ENCODE measurements around the gene RGS16. TPM values are rescaled to one million over a fixed set of nuclear protein-coding genes. Genes with fewer than 3 reads are reported as not detected.
A peak's percentile ranks its signal among the peaks of the same experiment; 100 is the strongest.

The RGS16 gene
- polyA plus RNA-seq, 1 donor (not counting 4 experiments of a cell fraction or from before 2014, with no cell fraction given), result 0.34 TPM

GRCh38 chr1:182601913-182602312, 2.3 kb downstream of the RGS16 start:
- Histone ChIP-seq H3K27ac (ENCODE audit: control insufficient read depth, insufficient read depth, low read length) (no peak overlapping the region), H4K20me1 (ENCODE audit: control insufficient read depth, extremely low read depth, insufficient read depth, low read length) (no peaks in the 10 kb centered on the region), H3K9me3 (ENCODE audit: control insufficient read depth, low read depth, low read length) (no peaks in the 10 kb centered on the region), H3K79me2 (ENCODE audit: control insufficient read depth, insufficient read depth, low read length) (no peaks in the 10 kb centered on the region), H3K4me1 (ENCODE audit: control insufficient read depth, extremely low read depth, insufficient read depth, low read length) (peaks cover 8% of the 10 kb centered on the region), H2AFZ (ENCODE audit: control insufficient read depth, low read length) (no peak overlapping the region), H3K9ac (ENCODE audit: control insufficient read depth, extremely low read depth, insufficient read depth, low read length) (no peak overlapping the region), H3K36me3 (ENCODE audit: control insufficient read depth in 2 of 2, extremely low read depth in 1 of 2, insufficient read depth in 2 of 2, low read length in 2 of 2) (no peaks in the 10 kb centered on the region), H3K9me1 (ENCODE audit: control insufficient read depth, extremely low read depth, insufficient read depth, low read length) (no peaks in the 10 kb centered on the region), H3K4me3 (ENCODE audit: control insufficient read depth in 2 of 3, extremely low read depth in 1 of 3, insufficient read depth in 2 of 3, low read depth in 1 of 3, low read length in 3 of 3) (no peak overlapping the region), H3K27me3 (ENCODE audit: control insufficient read depth, extremely low read depth, insufficient read depth, low read length) (peaks cover 23% of the 10 kb centered on the region), H3K4me2 (ENCODE audit: control insufficient read depth, extremely low read depth, insufficient read depth, low read depth, low read length) (no peak overlapping the region)
- FAIRE-seq, result no peak
- no peak for DNase-seq (ENCODE audit: low read depth, low spot score)
- dilution Hi-C loops (cut with MboI; ENCODE audit: extremely low pct_ligation_motif_present, low sequenced_read_pairs), result no loop called here
- TF ChIP-seq EZH2 (IDR thresholded peaks at IDR 0.05; ENCODE audit: low read length) (no peak), CTCF (optimal IDR thresholded peaks at IDR 0.05 in 1 of 3, IDR thresholded peaks at IDR 0.05 in 1 of 3, conservative IDR thresholded peaks at IDR 0.05 in 1 of 3; ENCODE audit: extremely low read depth in 1 of 3, insufficient read depth in 2 of 3, low read length in 3 of 3) (no peak)

DNA sequence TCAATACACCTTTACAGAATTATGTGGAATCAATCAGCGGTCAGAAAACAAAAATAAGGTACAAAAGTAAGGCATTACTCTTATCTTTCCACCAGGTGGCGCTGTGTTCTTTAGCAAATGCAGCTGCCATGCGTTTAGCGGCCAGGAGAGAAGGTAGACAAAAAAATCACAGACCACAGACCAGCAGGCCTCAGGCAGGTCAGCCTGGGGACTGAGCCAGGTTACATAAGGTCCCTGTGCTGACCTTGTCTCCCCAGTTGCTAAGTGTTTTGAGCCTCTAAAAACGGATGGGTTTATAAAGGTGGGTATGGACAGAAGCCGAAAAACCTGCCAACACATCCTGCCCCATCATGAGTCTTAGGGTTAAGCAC, 2.8 kb downstream of the RGS16 start:
- Histone ChIP-seq H3K27me3 (ENCODE audit: control insufficient read depth, extremely low read depth, insufficient read depth, low read length) (peaks cover 23% of the 10 kb centered on the region), H4K20me1 (ENCODE audit: control insufficient read depth, extremely low read depth, insufficient read depth, low read length) (no peaks in the 10 kb centered on the region), H3K4me2 (ENCODE audit: control insufficient read depth, extremely low read depth, insufficient read depth, low read depth, low read length) (no peak overlapping the region), H3K9ac (ENCODE audit: control insufficient read depth, extremely low read depth, insufficient read depth, low read length) (no peak overlapping the region), H3K9me1 (ENCODE audit: control insufficient read depth, extremely low read depth, insufficient read depth, low read length) (no peaks in the 10 kb centered on the region), H3K4me3 (ENCODE audit: control insufficient read depth in 2 of 3, extremely low read depth in 1 of 3, insufficient read depth in 2 of 3, low read depth in 1 of 3, low read length in 3 of 3) (no peak overlapping the region), H3K27ac (ENCODE audit: control insufficient read depth, insufficient read depth, low read length) (no peak overlapping the region), H3K79me2 (ENCODE audit: control insufficient read depth, insufficient read depth, low read length) (no peaks in the 10 kb centered on the region), H3K36me3 (ENCODE audit: control insufficient read depth in 2 of 2, extremely low read depth in 1 of 2, insufficient read depth in 2 of 2, low read length in 2 of 2) (no peaks in the 10 kb centered on the region), H3K9me3 (ENCODE audit: control insufficient read depth, low read depth, low read length) (no peaks in the 10 kb centered on the region), H3K4me1 (ENCODE audit: control insufficient read depth, extremely low read depth, insufficient read depth, low read length) (peaks cover 8% of the 10 kb centered on the region), H2AFZ (ENCODE audit: control insufficient read depth, low read length) (no peak overlapping the region)
- DNase-seq (ENCODE audit: low read depth, low spot score), result no peak
- dilution Hi-C loops (cut with MboI; ENCODE audit: extremely low pct_ligation_motif_present, low sequenced_read_pairs), result no loop called here
- FAIRE-seq, result no peak
- TF ChIP-seq CTCF (optimal IDR thresholded peaks at IDR 0.05 in 1 of 3, IDR thresholded peaks at IDR 0.05 in 1 of 3, conservative IDR thresholded peaks at IDR 0.05 in 1 of 3; ENCODE audit: extremely low read depth in 1 of 3, insufficient read depth in 2 of 3, low read length in 3 of 3) (peak; percentile 66 to 75 (median 69)), EZH2 (IDR thresholded peaks at IDR 0.05; ENCODE audit: low read length) (no peak)

Measured in keratinocyte (primary cell).